Gastroesophageal sphincter (tissue), 4 donors: Measurements from ENCODE around the gene TRIOBP. TPM values are rescaled to one million over a fixed set of nuclear protein-coding genes. Genes with fewer than 3 reads are reported as not detected.
A peak's percentile ranks its signal among the peaks of the same experiment; 100 is the strongest.

Experiments
- ATAC-seq: fragments of 150-250 bp; one replicate; pipeline ENCODE4 v1.9.1; 2016; ENCODE audit warnings: mild to moderate bottlenecking, moderate library complexity
- H3K27ac ChIP-seq, 4 donors: fragments of 200-600 bp; sonication (generic) in 3 of 4; 1 replicate in 3 of 4; 2 replicates in 1 of 4; pipeline ENCODE4 v1.5.1; 2016 to 2019
- H3K27me3 ChIP-seq: fragments of 200-600 bp; sonication (generic); one replicate; pipeline ENCODE4 v1.5.1; 2019
- H3K36me3 ChIP-seq, 2 donors: fragments of 200-600 bp; sonication (generic); one replicate each; pipeline ENCODE4 v1.5.1; 2019; ENCODE audit warnings: control low read depth in 1 of 2
- H3K4me1 ChIP-seq, 3 donors: fragments of 200-600 bp; sonication (generic); 1 replicate in 2 of 3; 2 replicates in 1 of 3; pipeline ENCODE4 v1.5.1; 2016 to 2019; ENCODE audit warnings: control low read depth in 2 of 3
- H3K4me3 ChIP-seq, 2 donors: fragments of 200-600 bp; sonication (generic); one replicate each; pipeline ENCODE4 v1.5.1; 2019; ENCODE audit warnings: mild to moderate bottlenecking in 1 of 2, moderate library complexity in 1 of 2
- H3K9me3 ChIP-seq, 3 donors: fragments of 200-600 bp; sonication (generic); one replicate each; pipeline ENCODE4 v1.5.1; 2017 to 2019; ENCODE audit warnings: control low read depth in 2 of 3
- CTCF ChIP-seq, 4 experiments: fragments of 200-600 bp in 2 of 4; fragments of 450-650 bp in 2 of 4; sonication (generic) in 1 of 4; IDR thresholded peaks; one replicate each; pipeline ENCODE4 v1.5.1; 2017 to 2019; ENCODE audit warnings: antibody characterized with exemption in 4 of 4, mild to moderate bottlenecking in 2 of 4, moderate library complexity in 2 of 4
- EP300 ChIP-seq: sonication (generic); formaldehyde crosslinking; IDR thresholded peaks from one replicate; pipeline ENCODE4 v1.6.1; 2017; ENCODE audit warnings: antibody characterized with exemption, mild to moderate bottlenecking
- POLR2A ChIP-seq, 2 donors: fragments of 450-650 bp; IDR thresholded peaks; one replicate each; pipeline ENCODE4 v1.6.1; 2017; ENCODE audit warnings: antibody characterized with exemption in 2 of 2, mild to moderate bottlenecking in 2 of 2, moderate library complexity in 1 of 2
- POLR2AphosphoS5 ChIP-seq: sonication (generic); formaldehyde crosslinking; IDR thresholded peaks from one replicate; pipeline ENCODE4 v1.6.1; 2017; ENCODE audit warnings: antibody characterized with exemption
- WGBS, 2 donors: methylation state at CpG; one replicate each; pipeline ENCODE4 v1.1.5; 2018; ENCODE audit warnings: low coverage in 1 of 2; 5-methylcytosine and 5-hydroxymethylcytosine counted together
- total RNA-seq, 4 donors: library from RNA; depleted of rRNA; stranded (reverse); fragments of >200 nt; gene quantifications; one replicate each; pipeline ENCODE4 v1.1.0, GENCODE V29; 2016

Gene TRIOBP
- total RNA-seq, 4 donors from 2014 or later, result 128 to 234 (median 137) TPM

- Histone ChIP-seq H3K9me3 (no peaks in the 10 kb centered on the region), H3K36me3 (no peaks in the 10 kb centered on the region), H3K4me1 (peaks cover 0 to 18% (median 0%) of the 10 kb centered on the region in 3 donors), H3K27ac (no peak overlapping the region), H3K4me3 (no peak overlapping the region), H3K27me3 (no peaks in the 10 kb centered on the region)
- ATAC-seq, result no peak
- WGBS, 2 donors, result 80 to 83% methylated on average over 2 to 13 of the region's 13 CpGs
- no peak for TF ChIP-seq EP300
- no peak for TF ChIP-seq POLR2A (IDR thresholded peaks at IDR 0.05)
- no peak for TF ChIP-seq POLR2AphosphoS5
Measured at GRCh38 chr22:37731804-37732471, 35.1 kb downstream of the TRIOBP start.

GRCh38 chr22:37732699-37733607 is 36.1 kb downstream of the TRIOBP start:
- ATAC-seq, result no peak
- Histone ChIP-seq H3K4me1 (peaks cover 0 to 12% (median 0%) of the 10 kb centered on the region in 3 donors), H3K27ac (no peak overlapping the region), H3K36me3 (no peaks in the 10 kb centered on the region), H3K27me3 (no peaks in the 10 kb centered on the region), H3K4me3 (no peak overlapping the region), H3K9me3 (no peaks in the 10 kb centered on the region)
- no peak for TF ChIP-seq POLR2AphosphoS5
- no peak for TF ChIP-seq EP300
- TF ChIP-seq POLR2A (IDR thresholded peaks at IDR 0.05), result no peak
- TF ChIP-seq CTCF (IDR thresholded peaks at IDR 0.05), result no peak
- WGBS, 2 donors, result 75 to 86% methylated on average over 7 to 11 of the region's 19 CpGs

DNA sequence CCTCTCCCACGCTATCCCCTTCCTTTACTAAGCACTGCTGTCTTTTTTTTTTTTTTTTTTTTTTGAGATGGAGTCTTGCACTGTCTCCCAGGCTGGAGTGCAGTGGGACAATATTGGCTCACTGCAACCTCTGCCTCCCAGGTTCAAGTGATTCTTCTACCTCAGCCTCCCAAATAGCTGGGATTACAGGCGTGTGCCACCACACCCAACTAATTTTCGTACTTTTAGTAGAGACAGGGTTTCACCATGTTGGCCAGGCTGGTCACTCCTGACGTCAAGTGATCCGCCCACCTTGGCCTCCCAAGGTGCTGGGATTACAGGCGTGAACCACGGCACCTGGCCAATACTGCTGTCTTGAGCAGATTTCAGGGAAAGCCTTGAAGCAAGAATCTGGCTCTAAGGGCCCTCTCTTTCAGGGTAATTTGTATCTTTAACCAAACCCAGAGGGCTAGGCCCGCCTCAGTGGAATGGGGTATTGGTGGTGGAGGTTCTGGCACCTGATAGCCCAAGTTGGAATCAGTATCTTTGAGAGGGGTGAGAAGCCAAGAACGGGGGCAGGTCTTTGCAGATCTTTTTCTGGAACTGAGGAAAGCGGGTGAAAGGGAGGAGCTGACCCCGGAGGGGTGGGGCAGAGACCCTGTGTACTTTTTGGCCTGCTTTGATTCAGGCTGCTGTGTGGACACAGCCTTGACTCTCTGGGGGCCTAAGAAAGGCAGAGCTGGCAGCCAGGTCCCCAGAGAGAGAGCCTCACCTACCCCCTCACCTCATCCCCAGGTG is 37.0 kb downstream of the TRIOBP start:
- TF ChIP-seq POLR2AphosphoS5 (no peak), CTCF (IDR thresholded peaks at IDR 0.05) (no peak), POLR2A (IDR thresholded peaks at IDR 0.05) (no peak), EP300 (no peak)
- 84 to 100% methylated on average over 1 to 4 of the region's 11 CpGs for WGBS, 2 donors
- Histone ChIP-seq H3K4me3 (no peak overlapping the region), H3K9me3 (no peaks in the 10 kb centered on the region), H3K27ac (peak overlapping the region in 2 of 4 donors; percentile 9 to 36), H3K27me3 (no peaks in the 10 kb centered on the region), H3K4me1 (peaks cover 0 to 8% (median 2%) of the 10 kb centered on the region in 3 donors), H3K36me3 (no peaks in the 10 kb centered on the region)
- no peak for ATAC-seq

GRCh38 chr22:37734402-37734700 is 37.5 kb downstream of the TRIOBP start:
- ATAC-seq, result no peak
- WGBS, 2 donors, result no CpG with 5 or more reads among the region's 6 CpGs
- peak overlapping the region in 2 of 4 donors; percentile 9 to 36 for H3K27ac ChIP-seq

More at GRCh38 chr22:37734402-37734700, 37.5 kb downstream of the TRIOBP start:
- H3K4me3 ChIP-seq, result no peak overlapping the region
- H3K9me3 ChIP-seq, result no peaks in the 10 kb centered on the region
- no peaks in the 10 kb centered on the region for H3K27me3 ChIP-seq
- H3K4me1 ChIP-seq, result peaks cover 0 to 8% (median 7%) of the 10 kb centered on the region in 3 donors
- H3K36me3 ChIP-seq, result no peaks in the 10 kb centered on the region
- TF ChIP-seq EP300, result no peak
- TF ChIP-seq POLR2A (IDR thresholded peaks at IDR 0.05), result no peak
- no peak for TF ChIP-seq POLR2AphosphoS5
- no peak for TF ChIP-seq CTCF (IDR thresholded peaks at IDR 0.05)
